ENCODE data around the gene CDKAL1.

DNA sequence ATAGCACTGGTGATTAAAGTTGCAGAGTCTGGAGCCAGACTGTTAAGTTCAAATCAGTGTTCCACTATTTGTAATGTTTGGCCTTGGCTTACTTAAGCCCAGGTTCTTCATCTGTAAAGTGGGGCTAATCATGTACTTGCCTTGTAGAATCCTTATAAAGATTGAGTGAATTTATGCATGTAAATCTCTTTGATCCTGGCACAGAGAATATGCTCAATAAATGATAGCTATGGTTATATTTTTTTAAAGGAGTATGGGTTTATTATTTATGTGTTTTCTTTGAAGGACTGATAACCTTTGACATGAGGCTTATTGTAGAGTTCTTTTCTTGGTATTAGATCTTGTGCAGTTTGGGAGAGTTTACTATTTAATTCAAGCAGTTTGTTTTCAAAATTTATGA, 89.5 kb downstream of the CDKAL1 start:
- TF ChIP-seq, protein P1, sequence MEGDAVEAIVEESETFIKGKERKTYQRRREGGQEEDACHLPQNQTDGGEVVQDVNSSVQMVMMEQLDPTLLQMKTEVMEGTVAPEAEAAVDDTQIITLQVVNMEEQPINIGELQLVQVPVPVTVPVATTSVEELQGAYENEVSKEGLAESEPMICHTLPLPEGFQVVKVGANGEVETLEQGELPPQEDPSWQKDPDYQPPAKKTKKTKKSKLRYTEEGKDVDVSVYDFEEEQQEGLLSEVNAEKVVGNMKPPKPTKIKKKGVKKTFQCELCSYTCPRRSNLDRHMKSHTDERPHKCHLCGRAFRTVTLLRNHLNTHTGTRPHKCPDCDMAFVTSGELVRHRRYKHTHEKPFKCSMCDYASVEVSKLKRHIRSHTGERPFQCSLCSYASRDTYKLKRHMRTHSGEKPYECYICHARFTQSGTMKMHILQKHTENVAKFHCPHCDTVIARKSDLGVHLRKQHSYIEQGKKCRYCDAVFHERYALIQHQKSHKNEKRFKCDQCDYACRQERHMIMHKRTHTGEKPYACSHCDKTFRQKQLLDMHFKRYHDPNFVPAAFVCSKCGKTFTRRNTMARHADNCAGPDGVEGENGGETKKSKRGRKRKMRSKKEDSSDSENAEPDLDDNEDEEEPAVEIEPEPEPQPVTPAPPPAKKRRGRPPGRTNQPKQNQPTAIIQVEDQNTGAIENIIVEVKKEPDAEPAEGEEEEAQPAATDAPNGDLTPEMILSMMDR (IDR thresholded peaks at IDR 0.05), result no peak
- TF ChIP-seq POLR2A (IDR thresholded peaks at IDR 0.05; ENCODE audit: low read depth) (no peak), POLR2AphosphoS5 (IDR thresholded peaks at IDR 0.05) (no peak)

All from esophagus muscularis mucosa (tissue), 3 donors.